Measurements from ENCODE around the gene SLC23A3.

The SLC23A3 gene

DNA sequence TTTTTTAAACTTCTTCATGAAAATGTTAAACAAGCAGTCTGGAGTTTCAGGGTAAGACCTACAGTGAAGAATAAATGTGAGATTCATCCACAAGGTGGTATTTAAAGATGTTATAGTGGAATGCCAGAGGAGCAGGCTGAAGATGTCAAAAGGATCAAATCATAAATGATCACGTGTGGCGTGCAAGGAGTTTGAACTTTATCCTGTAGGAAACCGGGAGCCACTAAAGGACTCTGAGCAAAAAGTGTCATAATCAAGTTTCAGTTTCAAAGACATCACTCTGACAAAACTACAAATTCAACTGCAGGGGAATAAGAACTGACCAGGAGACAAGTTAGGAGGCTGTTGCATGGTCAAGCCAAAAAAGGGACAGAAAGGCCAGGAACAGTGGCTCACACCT lies 29.1 kb downstream of the SLC23A3 start:
- no peak for DNase-seq

DNA sequence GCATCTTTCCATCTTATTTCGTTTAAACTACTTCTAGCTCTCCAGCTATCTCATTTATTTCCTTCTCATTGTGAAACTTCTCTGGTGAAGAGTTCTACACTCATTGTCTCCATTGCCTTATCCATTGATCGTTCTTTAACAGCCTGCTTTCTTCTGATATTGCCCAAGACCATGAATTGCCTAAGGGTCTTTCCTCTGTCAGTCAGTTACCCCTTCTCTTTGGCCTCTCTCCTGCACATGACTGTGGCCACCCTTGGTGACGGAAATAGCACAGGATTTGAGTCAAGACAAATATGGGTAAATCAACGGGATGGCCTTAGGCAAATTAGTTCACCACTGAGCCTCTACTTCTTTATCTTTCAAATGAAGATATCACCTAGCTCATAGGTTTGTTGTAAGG lies 35.9 kb downstream of the SLC23A3 start:
- no peak for DNase-seq

DNA sequence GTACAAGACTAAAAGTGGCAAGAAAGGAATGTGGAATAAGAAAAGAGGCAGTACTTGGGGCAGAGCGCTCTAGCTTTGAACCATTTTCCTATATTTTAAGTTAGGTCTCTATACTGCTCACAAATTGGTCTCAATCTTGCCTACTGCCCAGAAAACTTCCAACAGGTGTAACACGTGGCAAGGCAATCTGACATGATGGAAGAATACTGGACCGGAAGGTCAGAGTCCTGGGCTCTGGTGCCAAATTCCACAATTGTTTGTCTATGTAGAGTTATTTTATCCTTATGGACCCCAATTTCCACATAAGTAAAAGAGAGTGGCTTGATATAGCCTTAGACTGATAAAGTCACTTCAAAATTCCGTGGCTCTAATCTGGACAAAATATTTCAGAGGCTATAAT lies 38.1 kb downstream of the SLC23A3 start:
- no peak for DNase-seq

DNA sequence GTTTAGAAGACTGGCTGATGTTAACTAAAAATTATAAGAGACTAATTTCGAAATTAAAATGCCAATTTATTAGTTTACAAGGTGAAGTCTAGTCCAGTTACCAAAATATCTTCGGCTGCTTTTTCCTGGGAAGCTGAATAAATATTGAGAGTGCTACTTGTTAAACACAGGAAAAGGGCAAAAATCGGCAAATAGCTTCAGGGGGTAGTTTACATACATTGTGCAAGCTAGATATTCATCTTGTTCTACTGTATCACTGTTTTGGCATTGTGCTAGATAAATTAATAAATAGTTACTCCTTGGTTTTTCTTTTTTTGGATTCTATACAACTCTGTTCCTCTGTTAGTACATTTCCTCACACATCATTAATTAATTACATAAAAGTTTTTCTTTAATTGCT lies 38.5 kb downstream of the SLC23A3 start:
- no peak for DNase-seq

DNA sequence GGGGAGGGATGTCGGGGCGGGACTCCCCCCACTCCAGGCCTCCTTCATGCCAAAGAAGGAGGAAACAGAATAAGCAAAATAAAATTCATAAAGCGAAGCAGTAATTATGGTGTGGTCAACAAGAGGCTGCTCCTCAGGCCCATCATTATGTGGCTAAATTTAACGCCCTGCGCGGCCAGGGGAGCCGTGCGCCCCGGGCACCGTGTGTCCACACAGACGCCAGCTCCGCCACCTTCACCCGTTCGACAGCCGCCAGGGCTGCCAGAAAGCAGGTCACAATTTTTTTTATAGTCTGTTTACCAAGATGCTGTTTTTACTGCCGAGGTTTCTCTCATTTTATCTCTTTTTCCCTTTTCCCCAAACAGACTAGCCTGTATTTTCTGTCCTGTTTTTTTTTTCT lies 40.2 kb downstream of the SLC23A3 start:
- no peak for DNase-seq

DNA sequence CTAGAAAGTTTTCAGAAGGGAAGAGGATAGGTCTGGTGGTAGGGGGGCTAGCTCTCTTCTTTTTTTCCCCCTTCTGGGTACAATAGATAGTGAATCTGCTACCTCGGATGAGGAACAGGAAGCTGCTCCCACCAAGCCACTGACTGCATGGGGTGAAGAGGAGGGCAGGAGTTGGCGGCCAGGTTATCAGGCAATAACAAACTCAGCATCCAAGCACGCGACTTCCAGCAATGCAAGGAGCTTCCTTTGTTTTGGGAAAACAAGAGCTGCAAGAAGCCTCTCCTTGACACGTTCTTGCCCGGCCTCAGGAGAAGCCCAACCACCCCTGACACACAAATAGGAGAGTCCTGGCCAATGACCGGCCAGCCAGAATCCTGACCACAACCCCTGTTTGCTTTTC lies 41.4 kb downstream of the SLC23A3 start:
- no peak for DNase-seq

DNA sequence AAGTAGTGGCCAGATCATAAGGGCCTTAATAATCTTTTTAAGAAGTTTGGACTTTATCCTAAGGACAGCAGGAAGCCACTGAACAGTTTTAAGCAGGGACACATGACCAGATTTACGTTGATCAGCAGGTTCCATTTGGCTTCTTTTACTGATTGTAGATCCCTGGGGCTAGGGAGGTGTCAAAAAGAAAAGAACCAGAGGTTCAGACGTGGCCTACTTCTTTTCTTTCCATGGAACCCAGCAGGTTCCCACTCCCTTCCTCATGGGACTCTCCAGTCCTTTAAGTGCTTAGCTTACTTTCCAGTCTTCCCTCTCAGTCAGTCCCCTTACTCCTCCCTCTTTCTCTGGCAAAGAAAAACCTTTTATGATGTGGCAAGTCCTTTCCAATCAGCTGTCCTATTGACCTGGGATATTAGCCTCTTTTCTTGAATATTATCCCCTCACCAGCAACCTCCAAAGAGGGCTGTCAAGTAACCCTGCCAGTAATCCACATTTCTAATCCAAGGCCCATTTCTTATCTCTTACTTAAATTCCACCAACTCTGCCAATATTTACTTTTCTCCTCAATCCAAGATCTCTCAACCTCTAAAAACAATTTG lies 42.7 kb downstream of the SLC23A3 start:
- no peak for DNase-seq

DNA sequence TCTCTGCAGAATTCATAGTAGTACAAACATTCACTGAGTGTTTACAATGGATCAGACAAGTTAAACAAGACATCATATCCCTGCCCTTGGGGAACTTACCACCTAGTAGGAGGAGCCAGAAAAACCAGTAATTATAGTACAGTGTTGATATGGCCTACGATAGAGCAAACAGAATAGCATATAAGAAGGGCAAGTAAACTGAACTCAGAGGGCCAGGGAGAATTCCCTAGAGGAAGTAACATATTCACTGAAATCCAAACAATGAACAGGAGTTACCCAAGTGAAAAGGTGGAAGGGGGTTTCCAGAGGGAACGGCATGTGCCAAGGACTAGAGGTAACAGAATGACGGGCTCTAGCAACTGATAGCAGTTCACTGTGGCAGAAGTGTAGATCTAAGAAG lies 43.3 kb downstream of the SLC23A3 start:
- DNase-seq = no peak

DNA sequence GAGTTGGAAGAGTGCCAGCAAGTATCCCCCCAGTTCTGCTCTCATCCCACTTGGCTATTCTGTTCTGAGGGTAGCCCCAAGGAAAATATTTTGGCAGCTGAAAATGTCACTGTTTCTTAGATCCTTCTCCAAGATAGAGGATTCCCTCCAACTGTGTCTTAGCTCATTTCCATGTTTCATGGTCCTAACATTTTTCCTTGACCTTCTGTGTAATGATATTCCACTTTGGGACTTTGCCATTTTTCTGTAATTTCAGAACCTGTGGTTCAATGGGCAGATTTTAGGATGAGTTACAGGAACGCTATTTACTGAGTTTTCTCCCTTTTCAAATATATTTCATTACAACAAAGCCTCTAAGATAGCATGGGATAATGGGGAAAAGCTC lies 44.0 kb downstream of the SLC23A3 start:
- no peak for DNase-seq

DNA sequence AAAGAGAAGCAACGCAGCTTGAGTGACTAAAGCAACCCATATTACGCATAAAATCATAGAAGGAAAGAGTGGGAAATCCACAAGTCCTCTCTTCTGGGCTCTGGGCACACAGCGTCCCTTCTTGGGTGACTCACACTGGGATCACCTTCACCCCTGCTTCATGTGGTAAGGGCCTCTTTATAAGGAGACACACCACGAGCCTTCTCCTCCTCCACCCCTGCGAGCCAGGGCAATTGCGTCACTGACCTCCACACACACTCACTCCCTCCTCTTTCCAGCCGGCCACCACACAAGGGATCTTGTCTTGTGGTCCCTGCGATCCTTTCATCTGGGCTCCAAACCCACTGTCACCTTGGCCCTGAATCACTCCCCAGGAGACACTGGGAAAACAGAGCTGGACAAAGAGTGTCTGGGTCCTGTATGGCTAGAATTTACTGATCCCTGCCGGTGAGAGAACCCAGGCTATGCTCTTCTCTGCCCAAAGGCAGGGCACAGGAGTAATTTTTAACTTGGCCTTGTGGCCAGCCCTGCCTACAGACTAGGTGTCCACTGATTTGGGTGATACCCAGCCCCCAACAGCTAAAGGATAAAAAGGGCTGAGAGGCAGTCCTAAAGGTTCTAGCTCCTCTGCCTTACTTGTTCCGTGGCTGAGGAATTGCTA lies 44.5 kb downstream of the SLC23A3 start:
- no peak for DNase-seq

DNA sequence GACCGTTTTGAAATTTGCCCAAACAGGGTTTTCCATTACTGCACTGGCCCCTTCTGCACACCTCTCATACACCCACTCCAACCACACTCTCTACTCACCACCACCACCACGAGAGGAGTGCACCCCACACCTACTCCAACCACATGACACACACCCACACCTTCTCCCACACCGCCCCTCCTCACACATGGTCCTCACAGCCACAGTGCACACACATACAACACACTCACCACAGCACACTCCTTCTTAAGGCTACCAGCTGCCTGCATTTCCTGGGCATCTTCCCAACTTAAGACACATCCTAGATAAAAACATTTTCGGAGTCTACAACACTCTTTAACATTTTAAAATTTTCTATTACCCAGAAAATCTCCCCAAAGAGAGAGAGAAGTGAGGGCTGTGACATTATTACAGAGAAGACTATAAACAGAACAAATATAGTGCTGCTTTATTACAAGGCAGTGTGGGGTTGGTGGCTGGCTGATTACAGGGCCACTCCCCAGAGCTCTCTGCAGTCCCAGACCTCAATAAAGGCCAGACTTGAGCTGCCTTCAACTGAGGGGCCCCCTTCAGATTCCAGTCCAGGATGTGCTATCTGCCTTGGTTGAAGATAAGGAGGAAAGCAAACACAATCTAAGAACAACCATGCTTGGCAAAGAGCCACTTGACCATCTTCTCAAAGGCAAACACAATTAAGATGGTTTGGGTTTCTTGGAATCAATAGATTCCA lies 45.3 kb downstream of the SLC23A3 start:
- no peak for DNase-seq

DNA sequence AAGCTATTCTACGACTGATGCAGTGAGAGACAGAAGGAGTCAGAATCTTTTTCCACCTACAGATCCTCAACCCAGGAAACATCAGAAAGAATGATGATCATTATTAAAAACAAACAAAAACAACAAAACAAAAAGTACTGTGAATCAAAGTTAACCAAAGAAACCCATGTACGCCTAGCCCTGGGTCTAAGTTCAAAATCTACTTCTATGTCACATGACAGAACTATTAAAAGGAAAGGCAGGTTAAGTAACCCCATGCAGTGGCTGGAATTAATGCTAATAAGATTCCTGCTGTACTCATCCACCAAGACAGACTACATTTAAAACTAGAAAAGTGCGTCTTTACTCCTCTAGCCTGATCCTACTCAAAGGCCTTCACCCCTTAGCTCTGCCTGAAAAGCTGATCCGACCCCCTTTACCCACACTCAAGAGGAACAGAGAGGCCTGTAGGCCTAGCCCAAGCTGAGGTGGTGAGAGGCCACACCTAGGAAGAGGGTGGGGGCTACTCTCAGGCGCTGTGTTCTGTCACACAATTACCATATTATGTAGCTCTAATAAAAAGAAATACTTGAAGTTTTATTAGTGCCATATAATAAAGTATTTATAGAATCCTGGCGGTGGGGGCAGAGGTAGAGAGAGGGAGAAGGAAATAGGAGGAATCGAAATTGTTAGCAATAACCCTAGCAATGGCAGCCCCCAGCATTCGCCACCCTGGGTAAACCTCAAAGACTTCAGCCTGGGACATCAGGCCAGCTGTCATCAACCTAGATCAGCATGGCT lies 46.3 kb downstream of the SLC23A3 start:
- no peak for DNase-seq

DNA sequence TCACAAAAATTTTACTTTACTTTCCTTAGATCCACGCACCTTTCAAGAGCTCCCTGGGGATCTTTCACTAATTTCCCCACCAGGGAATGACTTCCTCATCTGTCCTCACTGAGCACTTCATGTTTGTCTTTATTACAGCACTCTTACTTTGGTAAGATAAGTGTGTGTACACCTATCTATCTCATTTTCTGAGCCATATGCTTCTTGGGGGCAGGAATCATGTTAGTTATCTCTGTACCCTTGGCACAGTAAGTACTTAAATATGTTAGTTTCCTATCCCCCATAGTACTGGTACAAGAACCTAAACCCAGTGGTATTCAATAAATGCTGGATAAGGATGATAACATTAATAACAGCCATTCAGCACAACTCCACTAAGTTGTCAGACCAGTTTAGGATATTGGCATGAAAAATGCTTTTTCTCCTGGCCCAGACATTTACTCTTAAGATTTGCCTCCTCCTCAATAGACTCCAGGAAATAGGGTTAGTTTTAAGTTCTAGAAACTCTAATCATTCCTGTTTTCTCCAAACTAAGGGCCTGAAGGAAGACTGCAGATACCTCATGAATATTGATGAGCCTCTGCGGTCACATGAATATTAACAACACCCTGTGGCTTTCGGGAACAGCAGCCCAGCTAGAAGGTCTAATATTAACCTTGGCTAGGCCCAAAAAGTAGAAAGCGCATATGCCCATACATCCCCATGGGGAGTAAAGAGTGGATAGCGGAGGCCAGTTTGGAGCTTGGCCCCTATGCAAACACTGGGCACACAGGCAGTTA lies 47.4 kb downstream of the SLC23A3 start:
- no peak for DNase-seq

DNA sequence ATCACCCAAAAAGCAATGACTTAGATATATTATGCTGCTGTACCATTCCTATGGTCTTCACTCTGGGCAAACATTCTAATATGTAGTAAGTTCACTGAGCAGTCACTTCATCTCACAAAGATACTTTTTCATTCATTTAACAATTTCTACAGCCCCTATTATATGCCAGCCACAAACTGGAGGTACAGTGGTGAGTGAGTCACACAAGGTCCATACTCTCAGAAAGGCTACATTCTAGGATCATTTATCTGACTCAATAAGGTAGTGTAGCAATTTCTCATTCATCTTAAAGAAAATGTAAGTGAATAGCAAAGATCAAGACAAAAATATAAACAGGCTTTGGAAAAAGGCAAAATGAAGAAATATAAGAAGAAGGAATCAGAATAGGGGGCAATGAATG lies 49.7 kb downstream of the SLC23A3 start:
- no peak for DNase-seq

DNA sequence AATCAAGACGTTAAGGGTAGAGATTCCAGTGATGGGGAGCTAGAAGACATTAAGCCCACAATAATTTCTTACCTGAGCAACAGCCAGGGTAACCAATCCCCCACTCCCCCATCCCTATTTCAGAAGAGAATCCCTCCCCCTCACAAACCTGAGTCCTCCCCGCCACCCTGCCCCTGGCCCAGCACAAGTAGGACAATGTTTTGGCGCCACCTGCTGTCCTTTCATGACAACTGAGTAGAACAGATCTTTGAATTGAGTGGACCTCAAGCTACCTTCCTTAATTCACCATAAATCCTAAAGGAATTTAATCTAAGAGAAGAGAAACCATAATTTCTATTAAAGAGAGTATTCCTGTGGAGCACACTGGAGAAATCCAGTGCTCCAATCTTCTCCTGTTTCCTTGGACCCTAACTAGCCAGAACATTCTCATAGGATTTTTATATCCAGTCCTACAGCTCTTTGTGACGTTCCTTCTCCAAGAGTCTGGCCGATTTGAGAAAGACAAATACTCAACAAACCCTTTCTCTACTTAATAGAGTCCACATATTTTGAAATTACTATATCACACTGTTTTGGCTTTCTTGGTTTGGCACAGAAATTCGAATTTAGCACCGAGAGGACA lies 50.3 kb downstream of the SLC23A3 start:
- DNase-seq = no peak

DNA sequence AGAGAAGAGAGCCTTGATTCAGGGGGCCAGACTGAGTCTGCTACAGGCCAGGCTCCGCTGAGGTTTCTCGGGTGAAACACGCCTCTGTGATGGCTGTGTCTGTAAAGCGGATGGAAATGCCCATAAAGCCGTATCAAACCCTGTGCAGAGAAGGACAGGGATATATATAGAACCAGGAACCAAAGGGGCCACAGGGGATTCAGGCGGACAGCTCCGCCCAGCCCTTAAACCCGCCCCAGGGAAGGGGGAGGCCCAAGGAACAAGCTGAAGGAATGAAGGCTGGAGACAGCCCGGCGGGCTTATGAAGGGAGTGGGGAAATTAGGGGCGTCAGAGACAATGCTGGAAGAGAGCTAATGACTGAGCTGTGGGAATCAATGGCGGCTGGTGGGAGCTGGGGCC lies 51.3 kb downstream of the SLC23A3 start:
- no peak for DNase-seq

DNA sequence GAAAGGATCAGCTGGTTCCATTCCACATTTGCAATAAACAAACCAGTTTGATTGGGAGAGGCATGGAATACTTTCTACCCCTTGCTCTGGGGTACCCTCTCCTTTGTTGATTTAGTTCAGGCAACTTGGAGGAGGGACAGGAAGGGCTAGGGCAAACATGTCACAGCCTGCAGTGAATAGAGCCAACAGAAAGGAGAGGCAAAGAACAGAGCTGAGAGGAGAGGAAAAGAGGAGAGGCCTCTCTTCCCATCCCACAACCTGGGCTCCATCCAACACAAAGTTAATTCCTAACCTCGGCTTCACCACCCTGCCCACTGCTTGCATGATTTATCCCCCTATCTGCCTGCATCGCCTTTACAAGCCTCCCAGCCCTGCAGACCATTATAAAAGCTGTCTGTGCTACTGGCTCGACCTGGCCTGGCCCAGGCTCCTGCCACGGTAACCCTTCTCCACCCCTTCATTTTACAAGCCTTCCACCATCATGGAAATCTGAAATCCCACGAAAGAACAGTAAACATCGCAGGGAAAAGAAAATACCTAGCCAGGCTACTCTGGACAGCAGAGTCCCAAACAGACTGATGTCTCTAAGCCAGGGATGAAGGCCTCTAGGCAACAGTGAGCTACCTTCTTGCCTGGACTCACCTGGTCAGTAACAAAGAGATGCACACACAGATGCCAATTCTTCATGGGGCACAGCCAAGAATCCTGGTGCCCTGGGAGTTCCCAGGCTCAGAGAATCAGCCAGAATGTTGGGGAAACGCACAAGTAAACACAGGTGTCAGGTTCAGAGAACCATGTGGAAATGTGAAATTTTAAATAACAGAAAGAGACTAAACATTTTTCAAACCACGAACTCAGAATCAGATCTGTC lies 52.8 kb downstream of the SLC23A3 start:
- DNase-seq = peak; percentile 28

DNA sequence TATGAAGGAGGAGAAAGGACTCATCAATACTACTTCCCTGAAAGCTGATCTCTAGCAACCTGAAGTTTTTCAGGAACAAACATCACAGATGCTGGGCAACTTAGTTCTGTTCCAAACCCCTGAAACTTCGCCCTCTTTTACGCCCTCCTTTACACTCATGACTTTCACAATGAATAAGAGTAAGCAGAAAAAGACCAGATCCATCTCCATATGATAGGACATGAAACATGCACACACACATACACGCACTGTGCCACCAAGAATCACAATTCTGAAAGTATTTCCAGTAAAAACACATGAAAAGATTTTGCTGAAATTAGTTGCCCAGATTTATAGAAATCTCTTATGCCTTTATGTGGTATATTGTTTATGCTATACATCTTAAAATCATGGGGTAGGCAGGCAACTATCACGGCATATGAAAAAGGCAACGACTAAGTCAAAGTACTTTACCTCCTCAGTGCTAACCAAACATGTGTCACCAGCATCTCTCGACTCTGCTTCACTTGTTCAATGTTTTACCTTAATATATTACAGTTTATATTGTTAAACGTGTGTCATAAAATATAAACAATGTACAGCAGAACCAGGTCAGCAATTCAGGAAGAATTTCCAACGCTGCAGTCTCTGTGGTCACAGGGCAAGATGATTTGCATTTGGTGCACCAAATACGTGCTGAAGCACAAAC lies 57.0 kb downstream of the SLC23A3 start:
- no peak for DNase-seq

DNA sequence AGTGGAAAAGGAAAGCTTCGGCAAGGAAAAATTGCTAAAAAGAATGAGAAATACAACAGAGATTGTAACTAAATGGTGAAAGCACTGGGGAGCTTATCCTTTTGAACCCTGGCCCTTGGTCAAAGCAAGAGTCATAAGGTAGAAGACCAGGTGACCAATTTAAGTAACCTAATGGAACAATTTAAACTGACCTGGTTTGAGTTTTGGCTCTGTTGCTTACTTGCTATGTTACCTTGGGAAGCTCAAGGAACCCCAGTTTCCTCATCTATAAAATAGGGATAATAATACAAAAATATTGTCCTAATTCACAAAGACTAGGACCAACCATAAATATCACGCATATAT lies 57.8 kb downstream of the SLC23A3 start:
- no peak for DNase-seq

All from NCI-H510A (cell line).